Neural cell (in vitro differentiated cells): Measurements from ENCODE around the gene DLST.

ENCODE experiments used
- EP300 ChIP-seq: fragments of 450-650 bp; conservative IDR thresholded peaks from 2 replicates; pipeline ENCODE4 v1.6.1; 2014; ENCODE audit warnings: antibody characterized with exemption, mild to moderate bottlenecking, moderate library complexity; ENCODE audit not compliant: poor library complexity, severe bottlenecking
- EZH2 ChIP-seq: fragments of 200-600, 300-800 bp; shearing (Covaris generic), sonication (generic); IDR thresholded peaks from 2 replicates; pipeline ENCODE4 v1.6.1; 2014; ENCODE audit warnings: antibody characterized with exemption, low read length, borderline replicate concordance, mild to moderate bottlenecking; ENCODE audit not compliant: insufficient read depth, poor library complexity, severe bottlenecking
- MXI1 ChIP-seq: fragments of 450-650 bp; conservative IDR thresholded peaks from 2 replicates; pipeline ENCODE4 v1.6.1; 2014; ENCODE audit warnings: antibody characterized with exemption, mild to moderate bottlenecking; ENCODE audit not compliant: poor library complexity, severe bottlenecking
- POLR2AphosphoS5 ChIP-seq: IDR thresholded peaks from 2 replicates; pipeline ENCODE4 v1.6.1; 2012
- RAD21 ChIP-seq: fragments of 450-650 bp; conservative IDR thresholded peaks from 2 replicates; pipeline ENCODE4 v1.6.1; 2014; ENCODE audit warnings: antibody characterized with exemption, mild to moderate bottlenecking, moderate library complexity
- TAF1 ChIP-seq: IDR thresholded peaks from 2 replicates; pipeline ENCODE4 v1.6.1; 2012; ENCODE audit warnings: low read depth
- TF ChIP-seq, protein P1 (sequence below): fragments of 450-650 bp; IDR thresholded peaks from 2 replicates; pipeline ENCODE4 v1.5.1; 2014; ENCODE audit warnings: antibody characterized with exemption, mild to moderate bottlenecking, moderate library complexity; ENCODE audit not compliant: poor library complexity, severe bottlenecking
- TF ChIP-seq, protein P2 (sequence below): IDR thresholded peaks from 2 replicates; pipeline ENCODE4 v1.6.1; 2012; ENCODE audit warnings: borderline replicate concordance

DNA sequence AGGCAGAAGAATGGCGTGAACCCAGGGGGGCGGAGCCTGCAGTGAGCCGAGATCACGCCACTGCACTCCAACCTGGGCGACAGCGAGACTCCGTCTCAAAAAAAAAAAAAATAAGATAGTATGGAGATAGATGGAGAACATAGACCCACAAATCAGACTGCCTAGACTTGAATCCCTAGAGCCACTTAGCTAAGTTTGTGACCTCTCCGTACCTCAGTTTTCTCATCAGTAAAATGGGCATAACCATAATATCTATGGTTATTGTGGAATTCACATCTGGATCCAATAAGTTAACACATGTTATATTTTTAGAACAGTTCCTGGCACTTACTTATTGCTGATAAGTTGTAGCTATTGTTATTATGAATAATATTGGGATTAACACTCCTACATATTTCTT, 13.0 kb upstream of the DLST start:
- TF ChIP-seq, protein P1, sequence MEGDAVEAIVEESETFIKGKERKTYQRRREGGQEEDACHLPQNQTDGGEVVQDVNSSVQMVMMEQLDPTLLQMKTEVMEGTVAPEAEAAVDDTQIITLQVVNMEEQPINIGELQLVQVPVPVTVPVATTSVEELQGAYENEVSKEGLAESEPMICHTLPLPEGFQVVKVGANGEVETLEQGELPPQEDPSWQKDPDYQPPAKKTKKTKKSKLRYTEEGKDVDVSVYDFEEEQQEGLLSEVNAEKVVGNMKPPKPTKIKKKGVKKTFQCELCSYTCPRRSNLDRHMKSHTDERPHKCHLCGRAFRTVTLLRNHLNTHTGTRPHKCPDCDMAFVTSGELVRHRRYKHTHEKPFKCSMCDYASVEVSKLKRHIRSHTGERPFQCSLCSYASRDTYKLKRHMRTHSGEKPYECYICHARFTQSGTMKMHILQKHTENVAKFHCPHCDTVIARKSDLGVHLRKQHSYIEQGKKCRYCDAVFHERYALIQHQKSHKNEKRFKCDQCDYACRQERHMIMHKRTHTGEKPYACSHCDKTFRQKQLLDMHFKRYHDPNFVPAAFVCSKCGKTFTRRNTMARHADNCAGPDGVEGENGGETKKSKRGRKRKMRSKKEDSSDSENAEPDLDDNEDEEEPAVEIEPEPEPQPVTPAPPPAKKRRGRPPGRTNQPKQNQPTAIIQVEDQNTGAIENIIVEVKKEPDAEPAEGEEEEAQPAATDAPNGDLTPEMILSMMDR, result no peak
- TF ChIP-seq EZH2 (no peak), TAF1 (no peak), MXI1 (no peak), POLR2AphosphoS5 (no peak), EP300 (no peak), RAD21 (no peak)
- TF ChIP-seq, protein P2, sequence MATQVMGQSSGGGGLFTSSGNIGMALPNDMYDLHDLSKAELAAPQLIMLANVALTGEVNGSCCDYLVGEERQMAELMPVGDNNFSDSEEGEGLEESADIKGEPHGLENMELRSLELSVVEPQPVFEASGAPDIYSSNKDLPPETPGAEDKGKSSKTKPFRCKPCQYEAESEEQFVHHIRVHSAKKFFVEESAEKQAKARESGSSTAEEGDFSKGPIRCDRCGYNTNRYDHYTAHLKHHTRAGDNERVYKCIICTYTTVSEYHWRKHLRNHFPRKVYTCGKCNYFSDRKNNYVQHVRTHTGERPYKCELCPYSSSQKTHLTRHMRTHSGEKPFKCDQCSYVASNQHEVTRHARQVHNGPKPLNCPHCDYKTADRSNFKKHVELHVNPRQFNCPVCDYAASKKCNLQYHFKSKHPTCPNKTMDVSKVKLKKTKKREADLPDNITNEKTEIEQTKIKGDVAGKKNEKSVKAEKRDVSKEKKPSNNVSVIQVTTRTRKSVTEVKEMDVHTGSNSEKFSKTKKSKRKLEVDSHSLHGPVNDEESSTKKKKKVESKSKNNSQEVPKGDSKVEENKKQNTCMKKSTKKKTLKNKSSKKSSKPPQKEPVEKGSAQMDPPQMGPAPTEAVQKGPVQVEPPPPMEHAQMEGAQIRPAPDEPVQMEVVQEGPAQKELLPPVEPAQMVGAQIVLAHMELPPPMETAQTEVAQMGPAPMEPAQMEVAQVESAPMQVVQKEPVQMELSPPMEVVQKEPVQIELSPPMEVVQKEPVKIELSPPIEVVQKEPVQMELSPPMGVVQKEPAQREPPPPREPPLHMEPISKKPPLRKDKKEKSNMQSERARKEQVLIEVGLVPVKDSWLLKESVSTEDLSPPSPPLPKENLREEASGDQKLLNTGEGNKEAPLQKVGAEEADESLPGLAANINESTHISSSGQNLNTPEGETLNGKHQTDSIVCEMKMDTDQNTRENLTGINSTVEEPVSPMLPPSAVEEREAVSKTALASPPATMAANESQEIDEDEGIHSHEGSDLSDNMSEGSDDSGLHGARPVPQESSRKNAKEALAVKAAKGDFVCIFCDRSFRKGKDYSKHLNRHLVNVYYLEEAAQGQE, result no peak
